Left hindlimb (tissue), 1 donor: ENCODE measurements around the gene RNASE9.
"Not testable (repeated sequence)": the region's sequence is repeated elsewhere in the genome, so short reads cannot be mapped to it uniquely, and the experiment has no call there.

Experiments
- DNase-seq: peaks from one replicate; pipeline ENCODE4 v3.0.0-alpha.2; 2018

Gene RNASE9

DNA sequence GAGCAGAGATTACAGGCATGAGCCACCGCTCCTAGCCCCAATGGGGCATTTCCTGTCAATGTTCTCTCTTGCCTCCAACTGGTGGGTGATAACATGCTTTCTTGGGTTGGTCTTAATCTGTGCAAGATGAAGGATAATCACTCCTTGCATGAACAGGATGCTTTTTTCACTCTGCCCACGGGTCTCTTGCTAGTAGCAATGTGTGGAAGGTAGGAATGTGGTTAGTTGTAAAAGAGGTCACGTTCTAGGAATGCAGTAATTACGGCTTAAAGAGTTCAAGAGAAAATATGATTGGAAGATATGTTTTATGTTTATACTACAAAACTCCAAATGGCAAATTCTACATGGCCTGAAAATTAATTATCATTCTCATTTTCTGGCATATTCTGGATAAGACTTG, 45.0 kb downstream of the RNASE9 start:
- DNase-seq = no peak

DNA sequence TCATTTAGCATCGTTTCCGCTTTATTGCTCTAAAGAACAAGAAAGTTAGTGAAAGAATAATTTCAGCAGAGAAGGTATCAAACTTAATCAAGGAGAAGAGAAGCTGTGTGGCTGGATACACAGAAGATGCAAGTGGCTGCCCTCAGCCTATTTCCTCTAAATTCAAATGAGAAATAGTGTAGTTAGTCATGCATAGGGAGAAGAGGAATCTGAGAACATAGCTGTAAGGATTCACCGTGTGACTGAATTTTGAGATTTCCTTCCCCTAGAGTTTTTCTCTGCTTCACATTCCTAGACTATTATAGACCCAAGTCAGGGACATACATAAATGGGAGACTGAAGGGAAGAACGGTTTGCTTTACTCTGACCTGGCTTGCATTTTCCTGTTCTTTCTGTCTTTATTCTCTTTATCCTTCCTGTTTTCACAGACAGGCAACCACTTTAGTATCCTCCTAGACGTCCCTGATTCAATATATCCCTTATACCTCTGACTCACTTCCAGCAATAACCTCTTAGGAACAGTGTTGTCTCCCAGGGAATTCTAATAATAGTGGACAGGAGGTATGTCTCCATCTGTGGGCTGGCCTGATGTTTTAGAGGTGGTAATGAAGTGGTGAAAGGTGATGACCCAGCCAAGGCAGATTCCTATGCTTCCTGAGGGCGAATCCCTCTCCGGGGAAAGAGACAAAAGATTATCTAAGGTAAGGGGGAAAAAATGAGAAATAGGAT, 48.5 kb downstream of the RNASE9 start:
- no peak for DNase-seq

DNA sequence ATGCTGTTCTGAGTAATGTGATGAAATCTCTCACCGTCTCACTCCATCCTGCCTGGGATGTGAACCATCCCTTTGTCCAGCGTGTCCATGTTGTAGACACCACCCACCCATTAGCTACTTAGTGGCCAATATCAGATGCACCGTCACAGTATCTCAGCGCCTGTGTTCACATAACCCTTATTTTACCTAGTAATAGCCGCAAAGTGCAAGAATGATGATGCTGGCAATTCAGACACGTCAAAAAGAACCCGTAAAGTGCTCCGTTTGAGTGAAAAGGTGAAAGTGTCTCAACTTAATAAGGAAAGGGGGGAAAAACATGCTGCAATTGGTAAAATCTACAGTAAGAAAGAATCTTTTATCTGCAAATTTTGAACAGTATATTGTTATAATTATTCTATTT, 52.5 kb downstream of the RNASE9 start:
- DNase-seq = no peak

DNA sequence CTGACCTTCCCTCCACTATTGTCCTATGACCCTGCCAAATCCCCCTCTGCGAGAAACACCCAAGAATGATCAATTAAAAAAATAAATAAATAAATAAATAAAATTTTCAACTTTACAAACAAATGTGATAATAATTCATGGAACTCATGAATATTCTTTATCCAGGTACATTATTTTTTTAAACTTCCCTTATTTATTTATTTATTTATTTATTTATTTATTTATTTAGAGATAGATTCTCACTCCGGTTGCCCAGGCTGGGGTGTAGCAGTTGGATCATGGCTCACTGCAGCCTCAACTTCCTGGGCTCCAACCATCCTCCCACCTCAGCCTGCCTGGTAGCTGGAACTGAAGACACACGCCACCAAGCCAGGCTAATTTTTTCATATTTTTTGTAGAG, 53.3 kb downstream of the RNASE9 start:
- DNase-seq = not testable (repeated sequence)

DNA sequence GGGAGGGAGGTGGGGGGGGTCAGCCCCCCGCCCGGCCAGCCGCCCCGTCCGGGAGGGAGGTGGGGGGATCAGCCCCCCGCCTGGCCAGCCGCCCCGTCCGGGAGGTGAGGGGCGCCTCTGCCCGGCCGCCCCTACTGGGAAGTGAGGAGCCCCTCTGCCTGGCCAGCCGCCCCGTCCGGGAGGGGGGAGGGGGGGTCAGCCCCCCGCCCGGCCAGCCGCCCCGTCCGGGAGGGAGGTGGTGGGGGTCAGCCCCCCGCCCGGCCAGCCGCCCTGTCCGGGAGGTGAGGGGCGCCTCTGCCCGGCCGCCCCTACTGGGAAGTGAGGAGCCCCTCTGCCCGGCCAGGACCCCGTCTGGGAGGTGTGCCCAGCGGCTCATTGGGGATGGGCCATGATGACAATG, 54.1 kb downstream of the RNASE9 start:
- DNase-seq = not testable (repeated sequence)

DNA sequence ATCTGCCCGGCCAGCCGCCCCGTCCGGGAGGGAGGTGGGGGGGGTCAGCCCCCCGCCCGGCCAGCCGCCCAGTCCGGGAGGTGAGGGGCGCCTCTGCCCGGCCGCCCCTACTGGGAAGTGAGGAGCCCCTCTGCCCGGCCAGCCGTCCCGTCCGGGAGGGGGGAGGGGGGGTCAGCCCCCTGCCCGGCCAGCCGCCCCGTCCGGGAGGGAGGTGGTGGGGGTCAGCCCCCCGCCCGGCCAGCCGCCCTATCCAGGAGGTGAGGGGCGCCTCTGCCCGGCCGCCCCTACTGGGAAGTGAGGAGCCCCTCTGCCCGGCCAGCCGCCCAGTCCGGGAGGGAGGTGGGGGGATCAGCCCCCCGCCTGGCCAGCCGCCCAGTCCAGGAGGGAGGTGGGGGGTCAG, 54.6 kb downstream of the RNASE9 start:
- not testable (repeated sequence) for DNase-seq
